Suprapubic skin (tissue), 3 donors: ENCODE measurements around the gene BEST1.

Experiments used
- CTCF ChIP-seq, 2 donors: fragments of 200-600 bp in 1 of 2; fragments of 450-650 bp in 1 of 2; sonication (generic) in 1 of 2; IDR thresholded peaks; one replicate each; pipeline ENCODE4 v1.5.1; 2016 to 2019; ENCODE audit warnings: antibody characterized with exemption in 2 of 2, mild to moderate bottlenecking in 1 of 2, moderate library complexity in 1 of 2
- EP300 ChIP-seq: sonication (generic); formaldehyde crosslinking; IDR thresholded peaks from one replicate; pipeline ENCODE4 v1.6.1; 2017; ENCODE audit warnings: antibody characterized with exemption
- POLR2A ChIP-seq, 2 donors: fragments of 450-650 bp; IDR thresholded peaks; one replicate each; pipeline ENCODE4 v1.6.1; 2017; ENCODE audit warnings: antibody characterized with exemption in 2 of 2, mild to moderate bottlenecking in 2 of 2, moderate library complexity in 2 of 2

- TF ChIP-seq CTCF (IDR thresholded peaks at IDR 0.05): no peak
- TF ChIP-seq POLR2A (IDR thresholded peaks at IDR 0.05): no peak
- no peak for TF ChIP-seq EP300
Measured at GRCh38 chr11:61985869-61986268, 35.7 kb downstream of the BEST1 start.
